ENCODE data around the gene PYGB. TPM values are rescaled to one million over a fixed set of nuclear protein-coding genes. Genes with fewer than 3 reads are reported as not detected.
A peak's percentile ranks its signal among the peaks of the same experiment; 100 is the strongest.

PYGB gene
- total RNA-seq, 1 experiment from 2014 or later, result 435 TPM

DNA sequence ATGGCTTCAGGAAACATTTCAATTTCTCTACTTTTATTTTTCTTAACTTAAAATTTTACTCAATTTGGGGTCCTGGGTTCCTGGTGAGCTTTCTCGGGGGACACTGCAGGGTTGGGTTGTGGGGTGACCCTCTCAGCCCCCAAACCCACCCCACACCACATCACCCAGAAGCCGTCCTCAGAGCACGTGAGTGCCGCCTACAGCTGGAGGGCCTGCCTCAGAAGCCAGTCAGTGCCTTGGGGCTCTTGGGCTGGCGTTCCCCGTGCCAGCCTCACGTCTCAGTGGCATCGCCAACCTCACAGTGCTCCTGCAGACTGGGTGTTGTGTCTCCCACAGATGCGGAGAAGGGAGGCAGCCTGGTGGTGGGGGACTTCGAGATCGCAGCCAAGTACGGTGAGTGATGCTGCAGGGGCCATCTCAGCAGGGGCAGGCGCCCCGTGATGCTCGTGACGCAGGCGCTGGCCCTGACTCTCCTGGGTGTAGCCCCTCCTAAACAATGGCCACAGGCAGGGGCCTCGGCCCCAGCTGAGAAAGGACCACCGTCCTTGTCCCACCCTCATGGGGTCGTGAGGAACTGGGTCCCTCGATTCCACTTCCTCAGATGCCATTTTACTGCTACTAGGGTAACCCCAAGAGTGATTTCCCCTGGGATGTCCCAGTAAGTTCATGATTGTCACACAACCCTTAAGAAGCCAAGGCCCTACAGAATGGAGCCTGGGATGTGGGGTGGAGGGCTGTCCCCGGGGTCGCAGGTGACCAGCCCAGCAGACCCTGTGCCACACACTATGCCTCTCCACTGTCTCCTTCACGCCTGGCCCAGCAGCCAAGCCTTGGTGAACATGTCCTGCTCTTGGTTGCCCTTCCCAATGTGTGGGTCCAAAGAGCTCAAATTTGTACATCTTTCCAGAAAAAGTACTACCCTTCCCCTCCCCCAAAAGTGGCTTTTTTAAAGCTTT lies 23.8 kb upstream of the PYGB start:
- Mint-ChIP-seq H3K36me3 (ENCODE audit: insufficient read depth, unreplicated experiment) (peaks cover 30% of the 10 kb centered on the region), H3K9me3 (ENCODE audit: unreplicated experiment) (no peaks in the 10 kb centered on the region), H3K4me1 (ENCODE audit: insufficient read depth, unreplicated experiment) (peaks cover 23% of the 10 kb centered on the region), H3K27me3 (ENCODE audit: insufficient read depth, unreplicated experiment) (no peaks in the 10 kb centered on the region), H3K27ac (ENCODE audit: low read depth, unreplicated experiment) (peak overlapping the region; percentile 82), H3K4me3 (ENCODE audit: unreplicated experiment) (no peak overlapping the region)
- ChIA-PET CTCF (interaction anchor here (0.6 to 7.8 kb wide), 26 partner anchors 8 to 445 kb away, joined by 3 to 92 read pairs (median 5); partner anchors contain the start of genes GINS1 and PYGB), POLR2A (interaction anchor here (0.9 to 13.6 kb wide), 15 partner anchors 9 to 232 kb away, joined by 3 to 517 read pairs (median 5); partner anchors contain the start of genes GINS1 and PYGB)
- DNase-seq (ENCODE audit: unreplicated experiment), result no peak
- TF ChIP-seq, protein P1, sequence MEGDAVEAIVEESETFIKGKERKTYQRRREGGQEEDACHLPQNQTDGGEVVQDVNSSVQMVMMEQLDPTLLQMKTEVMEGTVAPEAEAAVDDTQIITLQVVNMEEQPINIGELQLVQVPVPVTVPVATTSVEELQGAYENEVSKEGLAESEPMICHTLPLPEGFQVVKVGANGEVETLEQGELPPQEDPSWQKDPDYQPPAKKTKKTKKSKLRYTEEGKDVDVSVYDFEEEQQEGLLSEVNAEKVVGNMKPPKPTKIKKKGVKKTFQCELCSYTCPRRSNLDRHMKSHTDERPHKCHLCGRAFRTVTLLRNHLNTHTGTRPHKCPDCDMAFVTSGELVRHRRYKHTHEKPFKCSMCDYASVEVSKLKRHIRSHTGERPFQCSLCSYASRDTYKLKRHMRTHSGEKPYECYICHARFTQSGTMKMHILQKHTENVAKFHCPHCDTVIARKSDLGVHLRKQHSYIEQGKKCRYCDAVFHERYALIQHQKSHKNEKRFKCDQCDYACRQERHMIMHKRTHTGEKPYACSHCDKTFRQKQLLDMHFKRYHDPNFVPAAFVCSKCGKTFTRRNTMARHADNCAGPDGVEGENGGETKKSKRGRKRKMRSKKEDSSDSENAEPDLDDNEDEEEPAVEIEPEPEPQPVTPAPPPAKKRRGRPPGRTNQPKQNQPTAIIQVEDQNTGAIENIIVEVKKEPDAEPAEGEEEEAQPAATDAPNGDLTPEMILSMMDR (IDR thresholded peaks at IDR 0.05; ENCODE audit: unreplicated experiment), result no peak
- intact Hi-C loops (cut with micrococcal nuclease), result loop anchor here (1.0 kb wide), 1 partner anchor 23 kb away; no protein-coding TSS in a partner anchor
- BruUV-seq (replicated peaks), result TSS peak; percentile 28

DNA sequence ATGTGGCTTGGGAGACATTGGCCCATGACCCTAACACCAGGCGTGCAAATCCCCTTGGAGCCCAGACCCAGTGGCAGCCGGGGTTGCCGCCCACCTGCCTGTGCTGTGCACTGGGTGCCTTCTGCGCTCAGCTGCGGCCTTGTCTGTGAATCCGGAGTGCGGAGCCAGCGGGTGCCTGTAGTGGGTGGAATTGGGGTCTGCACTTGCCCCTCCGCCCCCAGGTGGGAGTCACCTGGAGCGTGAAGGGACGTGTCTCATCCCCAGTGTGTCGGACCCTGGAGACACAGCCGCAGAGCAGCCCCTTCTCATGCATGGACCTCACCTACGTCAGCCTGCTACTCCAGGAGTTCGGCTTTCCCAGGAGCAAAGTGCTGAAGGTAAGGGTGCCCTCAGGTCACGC lies 22.9 kb upstream of the PYGB start:
- H3K9me3 Mint-ChIP-seq (ENCODE audit: unreplicated experiment), result no peaks in the 10 kb centered on the region
- CTCF ChIA-PET, result interaction anchor here (0.7 to 7.8 kb wide), 8 partner anchors 8 to 445 kb away, joined by 3 to 92 read pairs (median 5); partner anchors contain the start of gene PYGB

DNA sequence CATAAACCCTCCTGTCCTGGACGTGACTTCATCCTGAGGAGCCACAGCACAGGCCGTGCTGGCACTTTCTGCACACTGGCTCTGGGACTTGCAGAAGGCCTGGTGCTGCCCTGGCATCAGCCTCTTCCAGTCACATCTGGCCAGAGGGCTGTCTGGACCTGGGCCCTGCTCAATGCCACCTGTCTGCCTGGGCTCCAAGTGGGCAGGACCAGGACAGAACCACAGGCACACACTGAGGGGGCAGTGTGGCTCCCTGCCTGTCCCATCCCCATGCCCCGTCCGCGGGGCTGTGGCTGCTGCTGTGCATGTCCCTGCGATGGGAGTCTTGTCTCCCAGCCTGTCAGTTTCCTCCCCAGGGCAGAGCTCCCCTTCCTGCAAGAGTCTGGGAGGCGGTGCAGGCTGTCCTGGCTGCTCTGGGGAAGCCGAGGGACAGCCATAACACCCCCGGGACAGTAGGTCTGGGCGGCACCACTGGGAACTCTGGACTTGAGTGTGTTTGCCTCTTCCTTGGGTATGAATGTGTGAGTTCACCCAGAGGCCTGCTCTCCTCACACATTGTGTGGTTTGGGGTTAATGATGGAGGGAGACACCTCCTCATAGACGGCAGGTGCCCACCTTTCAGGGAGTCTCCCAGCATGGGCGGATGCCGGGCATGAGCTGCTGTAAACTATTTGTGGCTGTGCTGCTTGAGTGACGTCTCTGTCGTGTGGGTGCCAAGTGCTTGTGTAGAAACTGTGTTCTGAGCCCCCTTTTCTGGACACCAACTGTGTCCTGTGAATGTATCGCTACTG lies 22.0 kb upstream of the PYGB start:
- TF ChIP-seq, protein P1 (IDR thresholded peaks at IDR 0.05; ENCODE audit: unreplicated experiment), result no peak
- H3K27me3 Mint-ChIP-seq (ENCODE audit: insufficient read depth, unreplicated experiment), result no peaks in the 10 kb centered on the region
- CTCF ChIA-PET, result interaction anchor here (0.6 to 7.8 kb wide), 9 partner anchors 17 to 231 kb away, joined by 3 to 92 read pairs (median 4); partner anchors contain the start of gene PYGB
- POLR2A ChIA-PET, result interaction anchor here (0.8 to 13.6 kb wide), 5 partner anchors 11 to 70 kb away, joined by 3 to 517 read pairs (median 11); partner anchors contain the start of gene PYGB
- peak overlapping the region; percentile 61 for H3K27ac Mint-ChIP-seq (ENCODE audit: low read depth, unreplicated experiment)
- BruUV-seq (replicated peaks), result TSS peak; percentile 23
- intact Hi-C loops (cut with micrococcal nuclease), result no loop called here
- peaks cover 24% of the 10 kb centered on the region for H3K36me3 Mint-ChIP-seq (ENCODE audit: insufficient read depth, unreplicated experiment)
- no peak overlapping the region for H3K4me3 Mint-ChIP-seq (ENCODE audit: unreplicated experiment)
- DNase-seq (ENCODE audit: unreplicated experiment), result no peak
- H3K9me3 Mint-ChIP-seq (ENCODE audit: unreplicated experiment), result no peaks in the 10 kb centered on the region
- H3K4me1 Mint-ChIP-seq (ENCODE audit: insufficient read depth, unreplicated experiment), result peaks cover 23% of the 10 kb centered on the region

More for the DNA sequence above, 22.9 kb upstream of the PYGB start:
- TF ChIP-seq, protein P1 (IDR thresholded peaks at IDR 0.05; ENCODE audit: unreplicated experiment), result no peak
- Mint-ChIP-seq H3K27me3 (ENCODE audit: insufficient read depth, unreplicated experiment) (no peaks in the 10 kb centered on the region), H3K36me3 (ENCODE audit: insufficient read depth, unreplicated experiment) (peaks cover 28% of the 10 kb centered on the region), H3K27ac (ENCODE audit: low read depth, unreplicated experiment) (no peak overlapping the region), H3K4me3 (ENCODE audit: unreplicated experiment) (no peak overlapping the region), H3K4me1 (ENCODE audit: insufficient read depth, unreplicated experiment) (peaks cover 23% of the 10 kb centered on the region)
- intact Hi-C loops (cut with micrococcal nuclease), result no loop called here
- no peak for DNase-seq (ENCODE audit: unreplicated experiment)
- POLR2A ChIA-PET, result interaction anchor here (1.2 to 13.6 kb wide), 5 partner anchors 8 to 28 kb away, joined by 5 to 517 read pairs (median 43); partner anchors contain the start of gene PYGB
- BruUV-seq (replicated peaks), result no TSS peak

All from MCF 10A (cell line).